HepG2 (cell line): ENCODE data around the gene IL18RAP.

ENCODE experiments used
- MYNN ChIP-seq: sonication (generic); formaldehyde crosslinking; IDR thresholded peaks from 2 replicates; pipeline ENCODE4 v1.4.0; 2020; ENCODE audit warnings: mild to moderate bottlenecking, low read depth, missing genetic modification reagents
- ZNF776 ChIP-seq: sonication (generic); formaldehyde crosslinking; IDR thresholded peaks from 2 replicates; pipeline ENCODE4 v1.4.0; 2020; ENCODE audit warnings: mild to moderate bottlenecking, missing genetic modification reagents

GRCh38 chr2:102385522-102385921 lies 37.4 kb upstream of the IL18RAP start:
- TF ChIP-seq MYNN (CRISPR knock-in tag) (no peak), ZNF776 (CRISPR knock-in tag) (no peak)
